ENCODE data around the gene DSG3.

The DSG3 gene

DNA sequence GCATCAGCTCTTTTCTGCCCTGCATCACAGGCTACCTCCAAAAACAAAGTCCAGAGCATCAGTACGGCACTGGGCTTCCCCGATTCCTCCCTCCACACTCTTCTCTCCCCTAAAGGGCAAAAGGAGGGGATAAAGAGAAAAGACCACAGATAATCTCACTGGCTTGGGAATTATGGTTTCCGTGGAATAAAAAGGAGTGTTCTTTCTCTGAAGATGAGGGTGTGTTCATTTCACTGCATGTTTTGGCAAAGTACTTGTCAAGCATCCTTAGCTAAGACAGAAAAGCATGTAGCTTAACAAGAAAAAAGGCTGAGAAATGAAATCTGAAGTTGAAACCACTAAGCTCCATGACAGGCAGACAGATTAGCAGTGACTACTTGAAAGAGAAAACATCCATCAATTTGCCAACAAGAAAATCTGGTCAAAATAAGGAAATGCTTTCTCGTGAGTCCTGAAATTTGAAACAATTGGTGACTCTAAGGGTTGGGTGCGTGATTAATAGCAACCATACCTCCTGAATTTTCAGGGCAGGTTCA lies 20.6 kb upstream of the DSG3 start:
- TF ChIP-seq, protein P1, sequence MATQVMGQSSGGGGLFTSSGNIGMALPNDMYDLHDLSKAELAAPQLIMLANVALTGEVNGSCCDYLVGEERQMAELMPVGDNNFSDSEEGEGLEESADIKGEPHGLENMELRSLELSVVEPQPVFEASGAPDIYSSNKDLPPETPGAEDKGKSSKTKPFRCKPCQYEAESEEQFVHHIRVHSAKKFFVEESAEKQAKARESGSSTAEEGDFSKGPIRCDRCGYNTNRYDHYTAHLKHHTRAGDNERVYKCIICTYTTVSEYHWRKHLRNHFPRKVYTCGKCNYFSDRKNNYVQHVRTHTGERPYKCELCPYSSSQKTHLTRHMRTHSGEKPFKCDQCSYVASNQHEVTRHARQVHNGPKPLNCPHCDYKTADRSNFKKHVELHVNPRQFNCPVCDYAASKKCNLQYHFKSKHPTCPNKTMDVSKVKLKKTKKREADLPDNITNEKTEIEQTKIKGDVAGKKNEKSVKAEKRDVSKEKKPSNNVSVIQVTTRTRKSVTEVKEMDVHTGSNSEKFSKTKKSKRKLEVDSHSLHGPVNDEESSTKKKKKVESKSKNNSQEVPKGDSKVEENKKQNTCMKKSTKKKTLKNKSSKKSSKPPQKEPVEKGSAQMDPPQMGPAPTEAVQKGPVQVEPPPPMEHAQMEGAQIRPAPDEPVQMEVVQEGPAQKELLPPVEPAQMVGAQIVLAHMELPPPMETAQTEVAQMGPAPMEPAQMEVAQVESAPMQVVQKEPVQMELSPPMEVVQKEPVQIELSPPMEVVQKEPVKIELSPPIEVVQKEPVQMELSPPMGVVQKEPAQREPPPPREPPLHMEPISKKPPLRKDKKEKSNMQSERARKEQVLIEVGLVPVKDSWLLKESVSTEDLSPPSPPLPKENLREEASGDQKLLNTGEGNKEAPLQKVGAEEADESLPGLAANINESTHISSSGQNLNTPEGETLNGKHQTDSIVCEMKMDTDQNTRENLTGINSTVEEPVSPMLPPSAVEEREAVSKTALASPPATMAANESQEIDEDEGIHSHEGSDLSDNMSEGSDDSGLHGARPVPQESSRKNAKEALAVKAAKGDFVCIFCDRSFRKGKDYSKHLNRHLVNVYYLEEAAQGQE (IDR thresholded peaks at IDR 0.05; ENCODE audit: low read depth): no peak
- TF ChIP-seq RAD21 (IDR thresholded peaks at IDR 0.05; ENCODE audit: low read depth): no peak
- no peak for TF ChIP-seq TCF12 (IDR thresholded peaks at IDR 0.05; ENCODE audit: low read depth)
- no peak for TF ChIP-seq TEAD4 (IDR thresholded peaks at IDR 0.05)
- no peak for TF ChIP-seq NFIC (IDR thresholded peaks at IDR 0.05)
- no peak for TF ChIP-seq FOXM1 (IDR thresholded peaks at IDR 0.05; ENCODE audit: borderline replicate concordance, low read depth)
- TF ChIP-seq EP300 (IDR thresholded peaks at IDR 0.05; ENCODE audit: borderline replicate concordance): no peak
- TF ChIP-seq, protein P2, sequence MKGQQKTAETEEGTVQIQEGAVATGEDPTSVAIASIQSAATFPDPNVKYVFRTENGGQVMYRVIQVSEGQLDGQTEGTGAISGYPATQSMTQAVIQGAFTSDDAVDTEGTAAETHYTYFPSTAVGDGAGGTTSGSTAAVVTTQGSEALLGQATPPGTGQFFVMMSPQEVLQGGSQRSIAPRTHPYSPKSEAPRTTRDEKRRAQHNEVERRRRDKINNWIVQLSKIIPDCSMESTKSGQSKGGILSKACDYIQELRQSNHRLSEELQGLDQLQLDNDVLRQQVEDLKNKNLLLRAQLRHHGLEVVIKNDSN (IDR thresholded peaks at IDR 0.05): no peak
- no peak for TF ChIP-seq EGR1 (IDR thresholded peaks at IDR 0.05)
- TF ChIP-seq TAF1 (IDR thresholded peaks at IDR 0.05; ENCODE audit: low read depth): no peak
- no peak for TF ChIP-seq CEBPB (IDR thresholded peaks at IDR 0.05)
- TF ChIP-seq, protein P3, sequence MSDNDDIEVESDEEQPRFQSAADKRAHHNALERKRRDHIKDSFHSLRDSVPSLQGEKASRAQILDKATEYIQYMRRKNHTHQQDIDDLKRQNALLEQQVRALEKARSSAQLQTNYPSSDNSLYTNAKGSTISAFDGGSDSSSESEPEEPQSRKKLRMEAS (IDR thresholded peaks at IDR 0.05): no peak
- no peak for TF ChIP-seq YY1 (IDR thresholded peaks at IDR 0.05; ENCODE audit: low read depth)

DNA sequence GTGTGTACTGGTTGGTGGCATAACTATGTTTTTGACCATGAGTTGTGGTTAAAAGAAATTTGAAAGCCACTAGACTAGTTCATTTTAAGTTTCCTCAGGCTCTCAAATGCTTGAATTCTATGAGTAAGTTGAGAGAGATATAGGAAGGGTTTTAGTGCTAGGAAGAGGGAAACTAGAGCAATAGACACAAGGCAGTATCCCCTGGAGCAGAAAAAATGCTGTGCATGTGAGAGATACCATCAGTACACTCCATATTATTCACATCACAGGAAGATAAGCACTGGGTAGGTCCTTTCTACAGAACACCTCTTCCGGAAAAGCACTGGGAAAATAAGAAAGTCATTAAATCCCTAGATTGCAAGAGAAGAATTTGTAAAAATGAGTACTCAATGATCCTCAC lies 19.3 kb upstream of the DSG3 start:
- TF ChIP-seq, protein P3 (IDR thresholded peaks at IDR 0.05): no peak
- TF ChIP-seq, protein P1 (IDR thresholded peaks at IDR 0.05; ENCODE audit: low read depth): no peak
- no peak for TF ChIP-seq NFIC (IDR thresholded peaks at IDR 0.05)
- no peak for TF ChIP-seq CREB1 (IDR thresholded peaks at IDR 0.05; ENCODE audit: low read depth)

DNA sequence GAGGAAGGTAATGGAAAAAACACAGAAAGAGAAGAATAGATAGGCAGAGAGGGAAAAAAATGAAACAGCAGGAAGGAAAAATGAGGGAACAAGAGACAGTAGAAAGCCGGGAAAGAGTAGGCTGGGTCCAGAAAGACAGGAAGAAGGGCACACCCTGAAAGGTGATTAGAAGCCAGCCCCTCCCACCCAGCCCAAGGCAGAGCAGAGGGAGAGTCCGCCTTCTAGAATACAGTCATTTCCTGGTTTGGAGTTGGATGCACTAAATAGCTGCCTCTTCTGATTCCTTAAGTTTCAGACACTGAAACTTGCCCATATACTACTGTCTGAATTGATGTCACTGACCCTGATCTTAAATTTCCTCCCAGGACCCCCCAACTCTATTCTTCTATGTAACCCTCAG lies 17.9 kb upstream of the DSG3 start:
- TF ChIP-seq TAF1 (IDR thresholded peaks at IDR 0.05; ENCODE audit: low read depth): no peak
- TF ChIP-seq, protein P1 (IDR thresholded peaks at IDR 0.05; ENCODE audit: low read depth): no peak
- no peak for TF ChIP-seq TEAD4 (IDR thresholded peaks at IDR 0.05)
- TF ChIP-seq CREB1 (IDR thresholded peaks at IDR 0.05; ENCODE audit: low read depth): no peak
- TF ChIP-seq, protein P3 (IDR thresholded peaks at IDR 0.05): no peak
- TF ChIP-seq FOXM1 (IDR thresholded peaks at IDR 0.05; ENCODE audit: borderline replicate concordance, low read depth): no peak
- TF ChIP-seq ZBTB7A (IDR thresholded peaks at IDR 0.05; ENCODE audit: low read depth): no peak
- no peak for TF ChIP-seq EP300 (IDR thresholded peaks at IDR 0.05; ENCODE audit: borderline replicate concordance)
- no peak for TF ChIP-seq NFIC (IDR thresholded peaks at IDR 0.05)

DNA sequence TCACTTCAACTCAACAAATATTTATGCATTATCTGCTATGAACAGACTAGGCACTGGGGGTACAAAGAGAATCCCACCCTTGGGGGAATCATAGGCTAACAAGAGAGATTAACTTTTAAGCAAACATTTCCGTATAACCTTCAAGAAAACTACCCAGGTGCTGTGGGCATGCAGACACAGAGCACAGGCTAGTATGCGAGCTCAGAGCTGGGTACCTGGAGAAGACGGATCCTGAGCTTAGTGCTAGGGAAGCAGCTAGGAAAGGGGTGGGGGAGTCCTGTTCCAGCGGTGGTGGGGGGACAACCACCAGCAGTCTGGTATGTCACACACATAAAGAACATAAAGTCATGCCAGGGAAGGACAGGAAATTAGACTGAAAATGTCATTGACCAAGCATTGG lies 17.5 kb upstream of the DSG3 start:
- TF ChIP-seq CEBPB (IDR thresholded peaks at IDR 0.05): no peak
- no peak for TF ChIP-seq RAD21 (IDR thresholded peaks at IDR 0.05; ENCODE audit: low read depth)
- no peak for TF ChIP-seq ZBTB7A (IDR thresholded peaks at IDR 0.05; ENCODE audit: low read depth)
- no peak for TF ChIP-seq FOXM1 (IDR thresholded peaks at IDR 0.05; ENCODE audit: borderline replicate concordance, low read depth)
- TF ChIP-seq, protein P1 (IDR thresholded peaks at IDR 0.05; ENCODE audit: low read depth): no peak
- TF ChIP-seq, protein P2 (IDR thresholded peaks at IDR 0.05): no peak
- no peak for TF ChIP-seq YY1 (IDR thresholded peaks at IDR 0.05; ENCODE audit: low read depth)
- no peak for TF ChIP-seq TEAD4 (IDR thresholded peaks at IDR 0.05)
- no peak for TF ChIP-seq TAF1 (IDR thresholded peaks at IDR 0.05; ENCODE audit: low read depth)
- TF ChIP-seq CREB1 (IDR thresholded peaks at IDR 0.05; ENCODE audit: low read depth): no peak
- no peak for TF ChIP-seq EP300 (IDR thresholded peaks at IDR 0.05; ENCODE audit: borderline replicate concordance)
- TF ChIP-seq TCF12 (IDR thresholded peaks at IDR 0.05; ENCODE audit: low read depth): no peak
- TF ChIP-seq NFIC (IDR thresholded peaks at IDR 0.05): no peak
- TF ChIP-seq, protein P3 (IDR thresholded peaks at IDR 0.05): no peak
- TF ChIP-seq EGR1 (IDR thresholded peaks at IDR 0.05): no peak
